ENCODE data around the gene PHTF2. TPM values are rescaled to one million over a fixed set of nuclear protein-coding genes. Genes with fewer than 3 reads are reported as not detected.

Gene PHTF2
- total and polyA plus RNA-seq, 2 of the 4 experiments (the other 2 are of a cell fraction): 28.3 to 69.9 TPM

DNA sequence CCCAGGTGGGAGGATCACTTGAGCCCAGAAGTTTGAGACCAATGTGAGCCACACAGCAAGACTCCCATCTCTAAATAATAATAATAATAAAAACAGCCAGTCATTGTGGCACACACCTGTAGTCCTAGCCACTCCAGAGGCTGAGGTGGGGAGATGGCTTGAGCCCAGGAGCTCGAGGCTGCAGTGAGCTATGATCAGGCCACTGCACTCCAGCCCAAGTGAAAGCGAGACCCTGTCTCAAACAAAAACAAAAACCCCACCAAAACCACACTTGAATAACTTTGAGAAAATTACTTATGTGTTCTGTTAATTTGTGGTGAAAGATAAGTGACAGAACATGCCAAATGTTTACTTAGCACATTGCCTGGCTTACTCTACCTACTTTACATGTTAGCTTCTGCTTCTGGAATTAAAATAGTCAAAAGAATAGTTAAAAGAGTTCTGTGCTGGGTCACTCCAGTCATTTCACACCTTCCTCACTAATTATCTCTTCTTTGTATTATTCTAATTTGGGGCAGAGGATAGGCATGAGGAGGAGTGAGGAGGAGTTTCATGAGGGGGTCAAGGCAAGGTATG is 10.2 kb upstream of the PHTF2 start:
- no peak for DNase-seq
- Histone ChIP-seq H3K79me1 (ENCODE audit: low read depth in 1 of 2, low read length in 2 of 2) (peaks cover 3 to 6% of the 10 kb centered on the region in 2 experiments; a peak in 2 of 4 replicates), H2AK5ac (ENCODE audit: low read depth, low read length) (no peak overlapping the region), H3K9me3 (ENCODE audit: control insufficient read depth, insufficient read depth, low read length) (peaks cover 5% of the 10 kb centered on the region; the same call in 1 of the 2 replicates), H3K36me3 (ENCODE audit: control insufficient read depth, insufficient read depth, low read length) (peaks cover 2% of the 10 kb centered on the region; the same call in 1 of the 2 replicates), H3K14ac (replicated peaks; ENCODE audit: low read depth, low read length) (no peak overlapping the region), H3K27me3 (ENCODE audit: control insufficient read depth, insufficient read depth, low read length) (no peaks in the 10 kb centered on the region), H2BK20ac (ENCODE audit: low read depth, low read length) (no peak overlapping the region), H2AFZ (replicated peaks; ENCODE audit: low read length, poor library complexity) (no peak overlapping the region), H3K4me2 (ENCODE audit: low read depth, low read length) (no peak overlapping the region), H3K4me3 (ENCODE audit: insufficient read depth, low read depth, low read length) (no peak overlapping the region), H4K5ac (ENCODE audit: low read depth, low read length) (no peak overlapping the region), H3K4me1 (ENCODE audit: control insufficient read depth, insufficient read depth, low read length) (peaks cover 3% of the 10 kb centered on the region; the same call in 1 of the 2 replicates), H3K27ac (ENCODE audit: insufficient read depth, low read length) (no peak overlapping the region), H3K18ac (ENCODE audit: low read depth, low read length) (no peak overlapping the region), H2BK15ac (ENCODE audit: low read depth, low read length) (no peak overlapping the region), H2AK9ac (replicated peaks; ENCODE audit: low read depth, low read length, poor library complexity) (no peak overlapping the region), H3K4ac (ENCODE audit: low read depth, low read length) (no peak overlapping the region), H4K8ac (ENCODE audit: low read depth in 2 of 2, low read length in 2 of 2) (no peak overlapping the region), H3K9me1 (ENCODE audit: insufficient read depth, low read length) (peaks cover 3% of the 10 kb centered on the region; the same call in 1 of the 2 replicates), H3K23ac (ENCODE audit: low read depth, low read length) (no peak overlapping the region; the same call in 1 of the 2 replicates), H3K9ac (ENCODE audit: low read depth, low read length) (no peak overlapping the region), H2BK5ac (ENCODE audit: low read depth, low read length, poor library complexity, severe bottlenecking) (no peak overlapping the region), H4K91ac (ENCODE audit: insufficient read depth, low read depth, low read length) (no peak overlapping the region), H3K56ac (ENCODE audit: extremely low read depth, insufficient read depth, low read length) (no peak overlapping the region), H4K20me1 (ENCODE audit: insufficient read depth, low read length) (no peaks in the 10 kb centered on the region), H2BK120ac (ENCODE audit: low read depth, low read length) (no peak overlapping the region)
- no TSS peak for BruUV-seq (replicated peaks)
- in situ Hi-C loops (cut with MboI; ENCODE audit: low sequenced_read_pairs): no loop called here
- no peak for TF ChIP-seq CHD1 (IDR thresholded peaks at IDR 0.05; ENCODE audit: low read depth, low read length)
- TF ChIP-seq, protein P1, sequence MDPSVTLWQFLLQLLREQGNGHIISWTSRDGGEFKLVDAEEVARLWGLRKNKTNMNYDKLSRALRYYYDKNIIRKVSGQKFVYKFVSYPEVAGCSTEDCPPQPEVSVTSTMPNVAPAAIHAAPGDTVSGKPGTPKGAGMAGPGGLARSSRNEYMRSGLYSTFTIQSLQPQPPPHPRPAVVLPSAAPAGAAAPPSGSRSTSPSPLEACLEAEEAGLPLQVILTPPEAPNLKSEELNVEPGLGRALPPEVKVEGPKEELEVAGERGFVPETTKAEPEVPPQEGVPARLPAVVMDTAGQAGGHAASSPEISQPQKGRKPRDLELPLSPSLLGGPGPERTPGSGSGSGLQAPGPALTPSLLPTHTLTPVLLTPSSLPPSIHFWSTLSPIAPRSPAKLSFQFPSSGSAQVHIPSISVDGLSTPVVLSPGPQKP (IDR thresholded peaks at IDR 0.05; ENCODE audit: borderline replicate concordance, low read depth, low read length): no peak
- no peak for TF ChIP-seq MAZ (IDR thresholded peaks at IDR 0.05; ENCODE audit: borderline replicate concordance, low read depth, low read length)
- no peak for TF ChIP-seq SMC3 (IDR thresholded peaks at IDR 0.05; ENCODE audit: low read depth, low read length)
- TF ChIP-seq MXI1 (IDR thresholded peaks at IDR 0.05; ENCODE audit: borderline replicate concordance, low read depth, low read length): no peak
- TF ChIP-seq, protein P2, sequence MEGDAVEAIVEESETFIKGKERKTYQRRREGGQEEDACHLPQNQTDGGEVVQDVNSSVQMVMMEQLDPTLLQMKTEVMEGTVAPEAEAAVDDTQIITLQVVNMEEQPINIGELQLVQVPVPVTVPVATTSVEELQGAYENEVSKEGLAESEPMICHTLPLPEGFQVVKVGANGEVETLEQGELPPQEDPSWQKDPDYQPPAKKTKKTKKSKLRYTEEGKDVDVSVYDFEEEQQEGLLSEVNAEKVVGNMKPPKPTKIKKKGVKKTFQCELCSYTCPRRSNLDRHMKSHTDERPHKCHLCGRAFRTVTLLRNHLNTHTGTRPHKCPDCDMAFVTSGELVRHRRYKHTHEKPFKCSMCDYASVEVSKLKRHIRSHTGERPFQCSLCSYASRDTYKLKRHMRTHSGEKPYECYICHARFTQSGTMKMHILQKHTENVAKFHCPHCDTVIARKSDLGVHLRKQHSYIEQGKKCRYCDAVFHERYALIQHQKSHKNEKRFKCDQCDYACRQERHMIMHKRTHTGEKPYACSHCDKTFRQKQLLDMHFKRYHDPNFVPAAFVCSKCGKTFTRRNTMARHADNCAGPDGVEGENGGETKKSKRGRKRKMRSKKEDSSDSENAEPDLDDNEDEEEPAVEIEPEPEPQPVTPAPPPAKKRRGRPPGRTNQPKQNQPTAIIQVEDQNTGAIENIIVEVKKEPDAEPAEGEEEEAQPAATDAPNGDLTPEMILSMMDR (conservative IDR thresholded peaks at IDR 0.05; ENCODE audit: low read depth, low read length): no peak
- no peak for TF ChIP-seq MAFK (IDR thresholded peaks at IDR 0.05; ENCODE audit: low read depth, low read length)
- no peak for TF ChIP-seq CEBPB (IDR thresholded peaks at IDR 0.05; ENCODE audit: low read depth, low read length)
- no peak for TF ChIP-seq NFE2L2 (IDR thresholded peaks at IDR 0.05; ENCODE audit: low read depth, low read length)
- no peak for TF ChIP-seq BHLHE40 (IDR thresholded peaks at IDR 0.05; ENCODE audit: low read depth, low read length)
- TF ChIP-seq, protein P3, sequence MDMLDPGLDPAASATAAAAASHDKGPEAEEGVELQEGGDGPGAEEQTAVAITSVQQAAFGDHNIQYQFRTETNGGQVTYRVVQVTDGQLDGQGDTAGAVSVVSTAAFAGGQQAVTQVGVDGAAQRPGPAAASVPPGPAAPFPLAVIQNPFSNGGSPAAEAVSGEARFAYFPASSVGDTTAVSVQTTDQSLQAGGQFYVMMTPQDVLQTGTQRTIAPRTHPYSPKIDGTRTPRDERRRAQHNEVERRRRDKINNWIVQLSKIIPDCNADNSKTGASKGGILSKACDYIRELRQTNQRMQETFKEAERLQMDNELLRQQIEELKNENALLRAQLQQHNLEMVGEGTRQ (IDR thresholded peaks at IDR 0.05; ENCODE audit: low read depth, low read length): no peak
- TF ChIP-seq FOS (IDR thresholded peaks at IDR 0.05; ENCODE audit: low read depth, low read length): no peak
- no peak for TF ChIP-seq RCOR1 (IDR thresholded peaks at IDR 0.05; ENCODE audit: insufficient replicate concordance, low read length)
- no peak for TF ChIP-seq RAD21 (IDR thresholded peaks at IDR 0.05; ENCODE audit: low read length)
- TF ChIP-seq RFX5 (IDR thresholded peaks at IDR 0.05; ENCODE audit: low read depth, low read length): no peak
- TF ChIP-seq POLR2A (IDR thresholded peaks at IDR 0.05; ENCODE audit: low read depth, low read length): no peak
- dilution Hi-C loops (cut with HindIII; ENCODE audit: low sequenced_read_pairs, unreplicated experiment): no loop called here
- POLR2A ChIA-PET (ENCODE audit: unreplicated experiment): no interaction called here
- ATAC-seq (ENCODE audit: low read depth): no peak
- CTCF ChIA-PET: interaction anchor here (1.7 kb wide), 1 partner anchor 10 kb away, joined by 4 read pairs; the partner anchor contains the start of genes PHTF2 and TMEM60
- intact Hi-C loops (cut with micrococcal nuclease): no loop called here
- WGBS, 2 experiments (ENCODE audit: extremely low coverage in 2 of 2, insufficient read length in 1 of 2): no CpG with 5 or more reads among the region's 2 CpGs

Data from IMR-90 (cell line).